Measurements from ENCODE around the gene SACS. TPM values are rescaled to one million over a fixed set of nuclear protein-coding genes. Genes with fewer than 3 reads are reported as not detected.
A peak's percentile ranks its signal among the peaks of the same experiment; 100 is the strongest.

SACS gene, protein sequence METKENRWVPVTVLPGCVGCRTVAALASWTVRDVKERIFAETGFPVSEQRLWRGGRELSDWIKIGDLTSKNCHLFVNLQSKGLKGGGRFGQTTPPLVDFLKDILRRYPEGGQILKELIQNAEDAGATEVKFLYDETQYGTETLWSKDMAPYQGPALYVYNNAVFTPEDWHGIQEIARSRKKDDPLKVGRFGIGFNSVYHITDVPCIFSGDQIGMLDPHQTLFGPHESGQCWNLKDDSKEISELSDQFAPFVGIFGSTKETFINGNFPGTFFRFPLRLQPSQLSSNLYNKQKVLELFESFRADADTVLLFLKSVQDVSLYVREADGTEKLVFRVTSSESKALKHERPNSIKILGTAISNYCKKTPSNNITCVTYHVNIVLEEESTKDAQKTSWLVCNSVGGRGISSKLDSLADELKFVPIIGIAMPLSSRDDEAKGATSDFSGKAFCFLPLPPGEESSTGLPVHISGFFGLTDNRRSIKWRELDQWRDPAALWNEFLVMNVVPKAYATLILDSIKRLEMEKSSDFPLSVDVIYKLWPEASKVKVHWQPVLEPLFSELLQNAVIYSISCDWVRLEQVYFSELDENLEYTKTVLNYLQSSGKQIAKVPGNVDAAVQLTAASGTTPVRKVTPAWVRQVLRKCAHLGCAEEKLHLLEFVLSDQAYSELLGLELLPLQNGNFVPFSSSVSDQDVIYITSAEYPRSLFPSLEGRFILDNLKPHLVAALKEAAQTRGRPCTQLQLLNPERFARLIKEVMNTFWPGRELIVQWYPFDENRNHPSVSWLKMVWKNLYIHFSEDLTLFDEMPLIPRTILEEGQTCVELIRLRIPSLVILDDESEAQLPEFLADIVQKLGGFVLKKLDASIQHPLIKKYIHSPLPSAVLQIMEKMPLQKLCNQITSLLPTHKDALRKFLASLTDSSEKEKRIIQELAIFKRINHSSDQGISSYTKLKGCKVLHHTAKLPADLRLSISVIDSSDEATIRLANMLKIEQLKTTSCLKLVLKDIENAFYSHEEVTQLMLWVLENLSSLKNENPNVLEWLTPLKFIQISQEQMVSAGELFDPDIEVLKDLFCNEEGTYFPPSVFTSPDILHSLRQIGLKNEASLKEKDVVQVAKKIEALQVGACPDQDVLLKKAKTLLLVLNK (N-terminal part only)
- total RNA-seq, result 10 to 100 TPM in 1 of 2 donors, 1 to 10 TPM in 1; 8.6 to 10.5 TPM

DNA sequence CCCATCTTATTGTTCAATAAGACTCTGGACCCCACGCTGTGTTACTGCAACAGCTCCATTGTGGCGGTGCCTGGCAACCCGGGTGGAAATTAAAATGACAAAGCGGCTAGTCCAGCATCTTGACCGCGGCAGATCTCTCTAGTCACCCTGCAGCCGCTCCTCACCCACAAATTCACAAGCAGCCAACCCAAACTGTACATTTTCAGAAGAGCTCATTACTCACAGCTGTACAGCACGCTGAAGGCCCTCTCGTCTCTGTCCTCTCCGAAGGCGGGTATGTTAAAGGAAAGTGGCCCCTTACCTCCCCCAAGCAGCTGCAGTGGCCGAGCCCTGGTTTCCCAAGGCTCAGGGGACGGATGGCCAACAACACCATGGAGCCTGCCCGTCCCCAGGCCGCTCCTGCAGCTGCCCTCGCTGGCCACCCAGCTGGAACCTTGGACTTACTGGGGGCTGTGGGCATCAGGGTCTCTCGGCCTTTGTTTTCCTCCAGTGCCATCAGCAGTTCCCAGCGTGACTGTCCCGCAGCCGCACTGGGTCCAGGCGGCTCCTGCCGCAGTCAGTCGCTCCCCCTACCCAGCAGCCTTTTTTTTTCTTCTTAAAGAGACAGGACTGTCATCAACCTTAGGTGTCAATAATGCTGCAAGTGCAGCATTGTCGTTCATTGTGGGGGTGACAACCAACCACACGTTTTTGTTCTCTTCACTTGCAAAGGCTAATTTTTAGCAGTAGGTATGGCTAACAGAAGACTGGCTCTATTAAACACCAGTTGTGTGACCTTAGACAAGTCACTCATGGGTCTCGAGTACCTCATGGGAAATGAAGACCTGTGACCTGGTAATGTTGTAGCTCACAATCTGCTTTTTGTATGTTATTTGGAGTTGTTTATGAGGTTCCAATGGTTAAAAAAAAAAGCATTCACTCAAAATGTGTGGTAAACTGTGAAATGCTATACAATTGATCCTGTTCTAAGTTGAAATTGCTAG, at the start of gene SACS:
SACS (minus strand) TSS at position 532 of the 983 bp plus-strand sequence. CDS start 22,463 bp downstream, outside the sequence.
- H3K27me3 ChIP-seq, result no peaks in the 10 kb centered on the region
- ATAC-seq (peak; percentile 81), DNase-seq (peak; percentile 31 to 64 (median 43))
- TF ChIP-seq, protein P1, sequence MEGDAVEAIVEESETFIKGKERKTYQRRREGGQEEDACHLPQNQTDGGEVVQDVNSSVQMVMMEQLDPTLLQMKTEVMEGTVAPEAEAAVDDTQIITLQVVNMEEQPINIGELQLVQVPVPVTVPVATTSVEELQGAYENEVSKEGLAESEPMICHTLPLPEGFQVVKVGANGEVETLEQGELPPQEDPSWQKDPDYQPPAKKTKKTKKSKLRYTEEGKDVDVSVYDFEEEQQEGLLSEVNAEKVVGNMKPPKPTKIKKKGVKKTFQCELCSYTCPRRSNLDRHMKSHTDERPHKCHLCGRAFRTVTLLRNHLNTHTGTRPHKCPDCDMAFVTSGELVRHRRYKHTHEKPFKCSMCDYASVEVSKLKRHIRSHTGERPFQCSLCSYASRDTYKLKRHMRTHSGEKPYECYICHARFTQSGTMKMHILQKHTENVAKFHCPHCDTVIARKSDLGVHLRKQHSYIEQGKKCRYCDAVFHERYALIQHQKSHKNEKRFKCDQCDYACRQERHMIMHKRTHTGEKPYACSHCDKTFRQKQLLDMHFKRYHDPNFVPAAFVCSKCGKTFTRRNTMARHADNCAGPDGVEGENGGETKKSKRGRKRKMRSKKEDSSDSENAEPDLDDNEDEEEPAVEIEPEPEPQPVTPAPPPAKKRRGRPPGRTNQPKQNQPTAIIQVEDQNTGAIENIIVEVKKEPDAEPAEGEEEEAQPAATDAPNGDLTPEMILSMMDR (IDR thresholded peaks at IDR 0.05), result no peak
- TF ChIP-seq POLR2A (IDR thresholded peaks at IDR 0.05), result peak; percentile 40 to 65 (median 54)
- peak within 1 kb of the TSS; percentile 42 to 62 for H3K4me3 ChIP-seq
- H3K36me3 ChIP-seq (replicated peaks in 1 of 2; ENCODE audit: insufficient read depth in 1 of 2, low read depth in 2 of 2), result no peaks in the 10 kb centered on the region
- H3K27ac ChIP-seq, result peak within 1 kb of the TSS; percentile 2 to 56 (median 19)
- peaks cover 5% of the 10 kb centered on the region for H3K4me1 ChIP-seq
- 7% methylated on average over 19 to 26 of the region's 26 CpGs for WGBS, 2 donors
- intact Hi-C loops (cut with DNase I), result no loop called here
- no peaks in the 10 kb centered on the region for H3K9me3 ChIP-seq

DNA sequence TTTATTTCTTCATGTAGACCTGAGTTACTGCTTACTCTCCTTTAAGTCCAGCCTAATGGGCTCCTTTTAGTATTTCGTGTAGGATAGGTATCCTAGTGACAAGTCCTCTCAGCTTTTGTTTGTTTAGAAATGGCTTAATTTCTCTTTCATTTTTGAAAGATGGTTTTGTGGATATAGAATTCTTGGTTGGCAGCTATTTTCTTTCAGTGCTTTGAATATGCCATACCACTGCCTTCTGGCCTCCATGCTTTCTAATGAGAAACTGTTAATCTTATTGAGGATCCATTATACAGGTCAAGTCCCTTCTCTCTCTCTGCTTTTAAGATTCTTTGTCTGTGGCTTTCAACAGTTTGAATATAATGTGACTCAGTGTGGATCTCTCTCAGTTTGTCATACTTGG, 46.8 kb upstream of the SACS start:
- TF ChIP-seq, protein P1 (IDR thresholded peaks at IDR 0.05), result no peak
- DNase-seq (no peak), ATAC-seq (no peak)
- Histone ChIP-seq H3K27ac (no peak overlapping the region), H3K4me1 (no peaks in the 10 kb centered on the region), H3K4me3 (no peak overlapping the region), H3K27me3 (no peaks in the 10 kb centered on the region), H3K36me3 (replicated peaks in 1 of 2; ENCODE audit: insufficient read depth in 1 of 2, low read depth in 2 of 2) (no peaks in the 10 kb centered on the region), H3K9me3 (peaks cover 0 to 6% (median 0%) of the 10 kb centered on the region in 3 donors)
- intact Hi-C loops (cut with DNase I), result no loop called here
- WGBS, 2 donors, result 39 to 42% methylated on average over 1 of the region's 1 CpG

DNA sequence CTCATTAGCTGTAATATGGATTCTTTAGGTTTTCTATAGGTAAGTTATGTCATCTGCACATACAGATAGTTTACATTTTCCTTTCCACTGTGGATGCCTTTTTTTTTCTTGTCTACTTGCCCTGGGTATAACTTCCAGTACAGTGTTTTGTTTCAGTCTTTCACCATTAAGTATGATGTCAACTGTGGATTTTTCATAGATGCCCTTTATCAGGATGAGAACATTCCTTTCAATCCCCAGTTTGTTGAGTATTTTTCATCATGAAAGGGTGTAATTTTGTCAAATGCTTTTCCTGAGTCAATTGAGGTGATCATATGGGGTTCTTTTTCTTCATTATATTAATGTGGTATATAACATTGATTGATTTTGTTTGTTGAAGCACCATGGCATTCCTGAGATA, 43.6 kb upstream of the SACS start:
- Histone ChIP-seq H3K4me1 (no peaks in the 10 kb centered on the region), H3K4me3 (no peak overlapping the region), H3K27me3 (no peaks in the 10 kb centered on the region), H3K27ac (no peak overlapping the region), H3K36me3 (replicated peaks in 1 of 2; ENCODE audit: insufficient read depth in 1 of 2, low read depth in 2 of 2) (no peaks in the 10 kb centered on the region), H3K9me3 (peaks cover 0 to 6% (median 0%) of the 10 kb centered on the region in 3 donors)
- intact Hi-C loops (cut with DNase I), result loop anchor here (10.0 kb wide), 1 partner anchor 398 kb away; no protein-coding TSS in a partner anchor
- DNase-seq, result no peak
- TF ChIP-seq POLR2A (IDR thresholded peaks at IDR 0.05), result no peak
- TF ChIP-seq, protein P1 (IDR thresholded peaks at IDR 0.05), result no peak
- ATAC-seq, result no peak

DNA sequence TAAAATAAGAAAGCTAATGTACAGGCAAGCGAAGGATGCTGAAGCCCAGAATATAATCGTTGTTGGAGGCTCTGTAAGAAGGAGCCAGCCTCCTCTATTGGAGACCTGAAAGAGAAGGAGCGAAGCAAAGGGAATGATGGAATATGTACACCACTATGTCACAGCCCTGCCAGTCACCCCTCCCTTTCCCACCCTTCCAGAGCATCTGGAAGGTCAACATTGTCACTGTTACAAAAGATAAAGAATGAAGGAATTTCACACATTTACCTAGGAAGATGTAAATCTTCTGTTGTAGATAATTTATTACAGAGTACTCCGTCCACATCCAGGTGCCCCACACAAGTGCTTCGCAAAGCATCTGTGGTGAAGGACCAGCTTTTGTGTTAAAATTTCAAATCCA, 39.7 kb upstream of the SACS start:
- peaks cover 5% of the 10 kb centered on the region for H3K4me1 ChIP-seq
- no peak for TF ChIP-seq POLR2A (IDR thresholded peaks at IDR 0.05)
- TF ChIP-seq, protein P1 (IDR thresholded peaks at IDR 0.05), result no peak
- no peaks in the 10 kb centered on the region for H3K36me3 ChIP-seq (replicated peaks in 1 of 2; ENCODE audit: insufficient read depth in 1 of 2, low read depth in 2 of 2)
- H3K9me3 ChIP-seq, result no peaks in the 10 kb centered on the region
- 74 to 80% methylated on average over 5 of the region's 5 CpGs for WGBS, 2 donors
- no peak overlapping the region for H3K27ac ChIP-seq
- H3K27me3 ChIP-seq, result no peaks in the 10 kb centered on the region
- ATAC-seq (no peak), DNase-seq (no peak)
- H3K4me3 ChIP-seq, result no peak overlapping the region
- intact Hi-C loops (cut with DNase I), result loop anchor here (10.0 kb wide), 1 partner anchor 402 kb away; no protein-coding TSS in a partner anchor
